Measurements from ENCODE around the gene MYH7.

MYH7 gene

GRCh38 chr14:23439107-23439835, 3.8 kb upstream of the MYH7 start:
- H3K27me3 Mint-ChIP-seq, result peaks cover 12% of the 10 kb centered on the region
- no peak for DNase-seq
- no peak overlapping the region for H3K4me3 Mint-ChIP-seq
- H3K9me3 Mint-ChIP-seq, result no peaks in the 10 kb centered on the region
- peak overlapping the region in 1 of 2 donors; percentile 27 for H3K27ac Mint-ChIP-seq
- H3K4me1 Mint-ChIP-seq, result no peaks in the 10 kb centered on the region
- ATAC-seq, result no peak

GRCh38 chr14:23438101-23438971, 2.9 kb upstream of the MYH7 start:
- Mint-ChIP-seq H3K9me3 (no peaks in the 10 kb centered on the region), H3K27ac (peak overlapping the region in 1 of 2 donors; percentile 27), H3K27me3 (peaks cover 19% of the 10 kb centered on the region), H3K4me1 (no peaks in the 10 kb centered on the region), H3K4me3 (no peak overlapping the region)
- DNase-seq (peak in 1 of 2 donors; percentile 6), ATAC-seq (no peak)

- H3K4me1 Mint-ChIP-seq, result no peaks in the 10 kb centered on the region
- peaks cover 11% of the 10 kb centered on the region for H3K27me3 Mint-ChIP-seq
- ATAC-seq (no peak), DNase-seq (peak in 1 of 2 donors; percentile 6)
- H3K9me3 Mint-ChIP-seq, result no peaks in the 10 kb centered on the region
- peak overlapping the region in 1 of 2 donors; percentile 16 for H3K27ac Mint-ChIP-seq
- H3K4me3 Mint-ChIP-seq, result no peak overlapping the region
Observed at GRCh38 chr14:23437133-23438100, 2.0 kb upstream of the MYH7 start.

- H3K9me3 Mint-ChIP-seq, result no peaks in the 10 kb centered on the region
- DNase-seq (peak in 1 of 2 donors; percentile 4), ATAC-seq (no peak)
- no peak overlapping the region for H3K27ac Mint-ChIP-seq
- peaks cover 7% of the 10 kb centered on the region for H3K27me3 Mint-ChIP-seq
- no peak overlapping the region for H3K4me3 Mint-ChIP-seq
- no peaks in the 10 kb centered on the region for H3K4me1 Mint-ChIP-seq
Observed at GRCh38 chr14:23436327-23437132, 1.1 kb upstream of the MYH7 start.

GRCh38 chr14:23434488-23435222, 805 bp downstream of the MYH7 start:
- no peaks in the 10 kb centered on the region for H3K9me3 Mint-ChIP-seq
- ATAC-seq (no peak), DNase-seq (no peak)
- no peaks in the 10 kb centered on the region for H3K4me1 Mint-ChIP-seq
- peaks cover 7% of the 10 kb centered on the region for H3K27me3 Mint-ChIP-seq
- H3K4me3 Mint-ChIP-seq, result no peak overlapping the region
- H3K27ac Mint-ChIP-seq, result peak overlapping the region in 1 of 2 donors; percentile 79

GRCh38 chr14:23433457-23433856, 2.0 kb downstream of the MYH7 start:
- Mint-ChIP-seq H3K4me3 (no peak overlapping the region), H3K4me1 (no peaks in the 10 kb centered on the region), H3K9me3 (no peaks in the 10 kb centered on the region), H3K27me3 (peaks cover 7% of the 10 kb centered on the region), H3K27ac (peak overlapping the region; percentile 57 to 62)
- ATAC-seq (no peak), DNase-seq (no peak)

- ATAC-seq (no peak), DNase-seq (no peak)
- H3K4me1 Mint-ChIP-seq, result no peaks in the 10 kb centered on the region
- H3K9me3 Mint-ChIP-seq, result no peaks in the 10 kb centered on the region
- H3K27me3 Mint-ChIP-seq, result peaks cover 7% of the 10 kb centered on the region
- no peak overlapping the region for H3K4me3 Mint-ChIP-seq
- H3K27ac Mint-ChIP-seq, result no peak overlapping the region
Observed at GRCh38 chr14:23432946-23433345, 2.5 kb downstream of the MYH7 start.

- DNase-seq (no peak), ATAC-seq (no peak)
- Mint-ChIP-seq H3K27me3 (peaks cover 7% of the 10 kb centered on the region), H3K4me1 (no peaks in the 10 kb centered on the region), H3K9me3 (no peaks in the 10 kb centered on the region), H3K27ac (peak overlapping the region in 1 of 2 donors; percentile 10), H3K4me3 (no peak overlapping the region)
Observed at GRCh38 chr14:23432102-23432925, 3.1 kb downstream of the MYH7 start.

- Mint-ChIP-seq H3K9me3 (no peaks in the 10 kb centered on the region), H3K4me1 (no peaks in the 10 kb centered on the region), H3K27ac (peak overlapping the region in 1 of 2 donors; percentile 6), H3K4me3 (no peak overlapping the region), H3K27me3 (peaks cover 7% of the 10 kb centered on the region)
- DNase-seq (no peak), ATAC-seq (no peak)
Observed at GRCh38 chr14:23431486-23431885, 4.0 kb downstream of the MYH7 start.

- ATAC-seq (no peak), DNase-seq (no peak)
- no peaks in the 10 kb centered on the region for H3K4me1 Mint-ChIP-seq
- no peak overlapping the region for H3K4me3 Mint-ChIP-seq
- no peak overlapping the region for H3K27ac Mint-ChIP-seq
- H3K27me3 Mint-ChIP-seq, result peaks cover 7% of the 10 kb centered on the region
- H3K9me3 Mint-ChIP-seq, result no peaks in the 10 kb centered on the region
Observed at GRCh38 chr14:23430723-23431085, 4.8 kb downstream of the MYH7 start.

- Mint-ChIP-seq H3K4me3 (no peak overlapping the region), H3K27me3 (peaks cover 7% of the 10 kb centered on the region), H3K27ac (no peak overlapping the region), H3K9me3 (no peaks in the 10 kb centered on the region), H3K4me1 (no peaks in the 10 kb centered on the region)
- ATAC-seq (no peak), DNase-seq (no peak)
Observed at GRCh38 chr14:23430016-23430722, 5.3 kb downstream of the MYH7 start.

GRCh38 chr14:23428686-23429495, 6.6 kb downstream of the MYH7 start:
- H3K4me3 Mint-ChIP-seq, result no peak overlapping the region
- DNase-seq, result no peak
- no peaks in the 10 kb centered on the region for H3K4me1 Mint-ChIP-seq
- ATAC-seq, result no peak
- H3K9me3 Mint-ChIP-seq, result no peaks in the 10 kb centered on the region
- H3K27ac Mint-ChIP-seq, result peak overlapping the region in 1 of 2 donors; percentile 14
- H3K27me3 Mint-ChIP-seq, result peaks cover 6% of the 10 kb centered on the region
